IPS-20b (cell line): ENCODE data around the gene NPTX1.

Source experiments
- H3K27ac ChIP-seq: one replicate; pipeline ENCODE4 v1.5.1; 2013; ENCODE audit warnings: low read length
- H3K27me3 ChIP-seq: 2 replicates; pipeline ENCODE4 v1.6.1; 2013; ENCODE audit warnings: mild to moderate bottlenecking, low read length, inconsistent platforms; ENCODE audit not compliant: insufficient read depth
- H3K36me3 ChIP-seq: 2 replicates; pipeline ENCODE4 v1.6.1; 2013; ENCODE audit warnings: low read depth, mild to moderate bottlenecking, inconsistent platforms, low read length, moderate library complexity; ENCODE audit not compliant: insufficient read depth
- H3K4me1 ChIP-seq: 2 replicates; pipeline ENCODE4 v1.6.1; 2013; ENCODE audit warnings: mild to moderate bottlenecking, control low read depth, inconsistent platforms, low read length, moderate library complexity; ENCODE audit not compliant: insufficient read depth
- H3K4me3 ChIP-seq: 2 replicates; pipeline ENCODE4 v1.5.1; 2013; ENCODE audit warnings: mild to moderate bottlenecking, low read length, inconsistent platforms
- H3K9ac ChIP-seq: 2 replicates; pipeline ENCODE4 v1.6.1; 2013; ENCODE audit warnings: low read depth, mild to moderate bottlenecking, inconsistent platforms, low read length, moderate library complexity
- H3K9me3 ChIP-seq: 2 replicates; pipeline ENCODE4 v1.6.1; 2013; ENCODE audit warnings: mild to moderate bottlenecking, low read depth, low read length, inconsistent platforms; ENCODE audit not compliant: insufficient read depth

The NPTX1 gene

GRCh38 chr17:80426671-80427326, 49.6 kb downstream of the NPTX1 start:
- Histone ChIP-seq H3K4me3 (no peak overlapping the region), H3K27me3 (no peaks in the 10 kb centered on the region; the same call in 1 of the 2 replicates), H3K9ac (no peak overlapping the region), H3K4me1 (no peaks in the 10 kb centered on the region), H3K27ac (no peak overlapping the region), H3K36me3 (no peaks in the 10 kb centered on the region), H3K9me3 (no peaks in the 10 kb centered on the region)

DNA sequence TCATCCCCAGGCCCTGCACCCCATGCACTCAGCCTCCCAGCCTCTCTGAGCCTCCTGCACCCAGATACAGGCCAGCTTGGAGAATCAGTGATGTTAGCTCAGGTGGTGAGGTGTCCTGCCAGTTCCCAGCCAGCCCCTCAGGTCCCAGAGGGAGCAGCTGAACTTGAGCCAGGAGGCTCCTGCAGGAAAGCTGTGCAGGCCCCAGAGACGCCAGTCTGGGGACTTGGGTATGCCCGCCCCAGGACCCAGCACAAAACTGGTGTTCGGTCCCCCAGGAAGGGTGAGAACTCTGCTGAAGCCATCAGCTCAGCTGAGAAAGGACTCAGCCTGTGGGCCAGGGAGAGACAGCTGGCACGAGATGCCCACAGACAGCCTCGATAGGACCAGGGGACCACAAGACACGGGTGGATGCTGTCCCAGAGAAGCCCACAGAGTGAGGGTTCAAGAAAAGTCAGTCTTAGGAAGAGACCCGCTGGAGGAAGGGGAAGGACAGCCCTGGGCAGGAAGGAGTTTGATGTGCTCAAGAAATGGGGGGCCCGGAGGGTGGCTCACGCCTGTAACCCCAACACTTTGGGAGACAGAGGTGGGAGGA, 50.5 kb downstream of the NPTX1 start:
- H3K4me1 ChIP-seq = no peaks in the 10 kb centered on the region
- H3K27me3 ChIP-seq = no peaks in the 10 kb centered on the region; the same call in 1 of the 2 replicates
- no peaks in the 10 kb centered on the region for H3K9me3 ChIP-seq
- H3K9ac ChIP-seq = no peak overlapping the region
- H3K36me3 ChIP-seq = no peaks in the 10 kb centered on the region
- H3K4me3 ChIP-seq = no peak overlapping the region
- H3K27ac ChIP-seq = no peak overlapping the region

GRCh38 chr17:80424878-80425765, 51.3 kb downstream of the NPTX1 start:
- Histone ChIP-seq H3K27ac (no peak overlapping the region), H3K9me3 (no peaks in the 10 kb centered on the region), H3K27me3 (no peaks in the 10 kb centered on the region; the same call in 1 of the 2 replicates), H3K9ac (no peak overlapping the region), H3K36me3 (no peaks in the 10 kb centered on the region), H3K4me1 (no peaks in the 10 kb centered on the region), H3K4me3 (no peak overlapping the region)

DNA sequence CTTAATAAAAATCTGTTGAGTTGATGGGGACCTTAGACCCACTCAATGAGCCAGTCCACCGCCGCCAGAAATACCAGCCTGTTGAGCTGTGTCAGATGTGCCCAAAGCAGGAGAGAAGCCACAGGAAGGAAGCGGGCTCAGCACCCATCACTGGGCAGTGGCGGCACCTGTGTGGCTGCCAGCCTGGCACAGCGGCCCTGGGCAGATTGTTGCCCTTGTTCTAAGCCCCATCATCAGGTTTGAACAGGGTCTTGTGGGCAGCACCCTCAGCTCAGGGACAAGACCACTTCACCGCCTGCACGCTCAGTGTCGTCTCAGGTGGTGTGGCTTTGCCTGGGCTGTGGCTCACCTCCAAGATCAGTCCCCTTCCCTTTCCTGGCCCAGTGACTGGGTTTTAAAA, 52.1 kb downstream of the NPTX1 start:
- H3K9ac ChIP-seq = no peak overlapping the region
- H3K4me3 ChIP-seq = no peak overlapping the region
- H3K9me3 ChIP-seq = no peaks in the 10 kb centered on the region
- no peaks in the 10 kb centered on the region for H3K36me3 ChIP-seq
- H3K27ac ChIP-seq = no peak overlapping the region
- no peaks in the 10 kb centered on the region for H3K4me1 ChIP-seq
- H3K27me3 ChIP-seq = no peaks in the 10 kb centered on the region; the same call in 1 of the 2 replicates

DNA sequence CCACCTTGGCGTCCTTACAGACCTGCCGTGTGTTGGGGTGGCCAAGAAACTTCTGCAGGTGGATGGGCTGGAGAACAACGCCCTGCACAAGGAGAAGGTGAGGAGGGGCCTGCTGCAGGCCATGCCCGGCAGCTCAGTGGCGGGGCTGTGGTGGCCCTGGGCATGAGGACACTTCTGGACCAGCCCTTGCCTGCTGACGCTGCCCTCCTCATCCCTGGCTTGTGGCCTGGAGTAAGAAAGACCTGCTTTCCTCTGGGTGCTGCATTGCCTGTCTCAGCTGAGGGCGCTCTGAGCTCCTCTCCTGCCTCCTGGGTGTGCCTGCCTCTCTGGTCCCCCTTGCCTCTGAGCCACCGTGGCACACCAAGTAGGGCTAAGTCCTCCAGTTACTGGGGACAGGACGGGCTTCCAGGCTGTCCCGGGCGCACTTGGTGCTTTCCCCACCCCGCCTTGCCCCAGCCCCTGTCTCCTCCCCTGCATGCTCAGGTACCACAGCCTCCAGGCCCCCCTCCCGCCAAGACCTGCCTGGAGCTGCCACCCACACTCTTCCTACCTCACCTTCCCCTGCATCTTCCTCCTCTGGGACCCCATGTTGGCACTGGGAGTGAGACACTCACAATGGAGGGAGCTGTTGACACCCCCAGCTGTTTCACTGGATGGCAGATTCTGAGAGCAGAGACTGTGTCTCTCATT, 52.7 kb downstream of the NPTX1 start:
- Histone ChIP-seq H3K9ac (no peak overlapping the region), H3K4me1 (no peaks in the 10 kb centered on the region), H3K4me3 (no peak overlapping the region), H3K9me3 (no peaks in the 10 kb centered on the region), H3K27me3 (no peaks in the 10 kb centered on the region; the same call in 1 of the 2 replicates), H3K27ac (no peak overlapping the region), H3K36me3 (no peaks in the 10 kb centered on the region)

GRCh38 chr17:80422981-80423380, 53.4 kb downstream of the NPTX1 start:
- no peak overlapping the region for H3K27ac ChIP-seq
- H3K4me1 ChIP-seq = no peaks in the 10 kb centered on the region
- peaks cover under 1% of the 10 kb centered on the region; the same call in 1 of the 2 replicates for H3K36me3 ChIP-seq
- H3K9me3 ChIP-seq = no peaks in the 10 kb centered on the region
- no peaks in the 10 kb centered on the region; the same call in 1 of the 2 replicates for H3K27me3 ChIP-seq
- no peak overlapping the region for H3K4me3 ChIP-seq
- H3K9ac ChIP-seq = no peak overlapping the region

DNA sequence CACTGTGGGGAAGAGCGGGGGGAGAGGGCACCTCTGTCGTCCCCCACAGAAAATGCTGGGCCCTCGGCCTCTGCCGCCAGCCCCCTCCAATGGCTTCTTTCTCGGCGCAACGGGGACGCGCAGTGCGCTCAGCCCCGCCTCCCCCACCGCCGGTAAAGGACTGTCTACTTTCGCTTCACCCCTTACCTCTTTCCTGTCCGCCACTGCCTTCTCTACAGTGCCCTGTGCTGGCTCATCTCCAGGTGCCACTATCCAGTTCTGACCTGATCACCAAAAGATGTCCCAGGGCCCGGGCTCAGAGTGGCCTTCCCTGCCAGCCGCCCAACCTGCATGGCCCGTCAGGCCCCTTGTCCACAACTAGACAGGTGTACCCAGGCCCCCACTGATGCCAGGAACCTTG, 54.1 kb downstream of the NPTX1 start:
- Histone ChIP-seq H3K27me3 (no peaks in the 10 kb centered on the region; the same call in 1 of the 2 replicates), H3K4me1 (no peaks in the 10 kb centered on the region), H3K36me3 (peaks cover 6% of the 10 kb centered on the region; the same call in 1 of the 2 replicates), H3K9ac (no peak overlapping the region), H3K9me3 (no peaks in the 10 kb centered on the region), H3K27ac (no peak overlapping the region), H3K4me3 (no peak overlapping the region)

DNA sequence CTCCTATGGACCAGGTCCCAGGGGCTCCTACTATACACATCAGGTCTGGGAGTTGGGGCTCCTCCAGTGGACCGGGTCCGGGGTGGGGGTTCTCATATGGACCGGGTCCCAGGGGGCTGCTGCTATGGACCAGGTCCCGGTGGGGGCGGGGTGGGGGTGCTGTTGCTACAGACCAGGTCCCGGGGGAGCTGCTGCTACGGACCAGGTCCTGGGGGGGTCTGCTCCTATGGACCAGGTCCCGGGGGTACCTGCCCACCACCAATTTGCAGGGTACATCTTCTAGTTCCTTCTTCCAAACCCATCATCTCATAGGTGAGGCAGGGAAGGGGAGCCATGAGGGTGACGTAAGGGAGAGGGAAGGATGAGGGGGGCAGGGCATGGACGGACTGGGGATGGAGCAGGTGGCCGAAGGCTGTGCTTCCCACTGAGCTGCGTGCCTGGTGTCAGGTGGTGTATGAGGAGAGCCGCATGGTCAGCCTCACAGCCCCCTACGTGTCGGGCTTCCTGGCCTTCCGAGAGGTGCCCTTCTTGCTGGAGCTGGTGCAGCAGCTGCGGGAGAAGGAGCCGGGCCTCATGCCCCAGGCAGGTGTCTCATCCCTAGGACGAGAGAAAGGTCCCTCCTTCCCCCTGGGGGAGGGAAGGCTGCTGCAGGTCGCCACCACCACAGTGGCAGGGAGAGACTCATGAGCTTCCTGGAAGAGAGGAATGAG, 54.9 kb downstream of the NPTX1 start:
- no peak overlapping the region for H3K4me3 ChIP-seq
- no peaks in the 10 kb centered on the region for H3K9me3 ChIP-seq
- H3K4me1 ChIP-seq = no peaks in the 10 kb centered on the region
- no peaks in the 10 kb centered on the region for H3K27me3 ChIP-seq
- H3K9ac ChIP-seq = no peak overlapping the region
- H3K27ac ChIP-seq = no peak overlapping the region
- peaks cover 6% of the 10 kb centered on the region; the same call in 1 of the 2 replicates for H3K36me3 ChIP-seq

- Histone ChIP-seq H3K27me3 (peaks cover 3% of the 10 kb centered on the region), H3K9ac (no peak overlapping the region), H3K4me3 (no peak overlapping the region), H3K36me3 (peaks cover 6% of the 10 kb centered on the region; the same call in 1 of the 2 replicates), H3K27ac (no peak overlapping the region), H3K9me3 (no peaks in the 10 kb centered on the region), H3K4me1 (0 out of 2 replicates have a peak, but pooled peaks cover under 1% of the 10 kb centered on the region)
These were observed 57.2 kb downstream of the NPTX1 start for GRCh38 chr17:80419255-80419654.

DNA sequence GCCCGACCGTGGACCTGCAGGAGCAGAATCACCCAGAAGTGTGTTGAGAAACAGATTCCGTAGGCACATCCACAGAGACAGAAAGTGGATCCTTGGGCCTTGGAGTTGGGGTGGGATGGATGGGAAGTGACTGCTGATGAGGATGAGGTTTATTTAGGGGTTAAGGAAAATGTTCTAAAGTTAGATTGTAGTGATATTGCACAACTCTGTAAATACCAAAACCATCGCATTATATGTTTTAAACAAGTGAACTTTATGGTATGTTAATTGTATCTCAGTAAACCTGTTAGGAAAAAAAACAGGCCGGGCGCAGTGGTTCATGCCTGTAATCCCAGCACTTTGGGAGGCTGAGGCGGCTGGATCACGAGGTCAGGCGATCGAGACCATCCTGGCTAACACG, 57.8 kb downstream of the NPTX1 start:
- no peak overlapping the region for H3K4me3 ChIP-seq
- H3K9ac ChIP-seq = no peak overlapping the region
- H3K4me1 ChIP-seq = 0 out of 2 replicates have a peak, but pooled peaks cover 3% of the 10 kb centered on the region
- H3K27ac ChIP-seq = no peak overlapping the region
- H3K27me3 ChIP-seq = peaks cover 10% of the 10 kb centered on the region
- H3K36me3 ChIP-seq = peaks cover 6% of the 10 kb centered on the region; the same call in 1 of the 2 replicates
- no peaks in the 10 kb centered on the region for H3K9me3 ChIP-seq
